ENCODE measurements around the gene SNPH. TPM values are rescaled to one million over a fixed set of nuclear protein-coding genes. Genes with fewer than 3 reads are reported as not detected.
"Not testable (repeated sequence)": the region's sequence is repeated elsewhere in the genome, so short reads cannot be mapped to it uniquely, and the experiment has no call there.

SNPH gene, protein sequence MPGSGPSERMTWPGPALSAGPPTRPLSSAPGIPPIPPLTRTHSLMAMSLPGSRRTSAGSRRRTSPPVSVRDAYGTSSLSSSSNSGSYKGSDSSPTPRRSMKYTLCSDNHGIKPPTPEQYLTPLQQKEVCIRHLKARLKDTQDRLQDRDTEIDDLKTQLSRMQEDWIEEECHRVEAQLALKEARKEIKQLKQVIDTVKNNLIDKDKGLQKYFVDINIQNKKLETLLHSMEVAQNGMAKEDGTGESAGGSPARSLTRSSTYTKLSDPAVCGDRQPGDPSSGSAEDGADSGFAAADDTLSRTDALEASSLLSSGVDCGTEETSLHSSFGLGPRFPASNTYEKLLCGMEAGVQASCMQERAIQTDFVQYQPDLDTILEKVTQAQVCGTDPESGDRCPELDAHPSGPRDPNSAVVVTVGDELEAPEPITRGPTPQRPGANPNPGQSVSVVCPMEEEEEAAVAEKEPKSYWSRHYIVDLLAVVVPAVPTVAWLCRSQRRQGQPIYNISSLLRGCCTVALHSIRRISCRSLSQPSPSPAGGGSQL
- 1.7 and 2.4 TPM in 2 replicates for total RNA-seq (2014; rRNA removed; shearing (Covaris generic))

DNA sequence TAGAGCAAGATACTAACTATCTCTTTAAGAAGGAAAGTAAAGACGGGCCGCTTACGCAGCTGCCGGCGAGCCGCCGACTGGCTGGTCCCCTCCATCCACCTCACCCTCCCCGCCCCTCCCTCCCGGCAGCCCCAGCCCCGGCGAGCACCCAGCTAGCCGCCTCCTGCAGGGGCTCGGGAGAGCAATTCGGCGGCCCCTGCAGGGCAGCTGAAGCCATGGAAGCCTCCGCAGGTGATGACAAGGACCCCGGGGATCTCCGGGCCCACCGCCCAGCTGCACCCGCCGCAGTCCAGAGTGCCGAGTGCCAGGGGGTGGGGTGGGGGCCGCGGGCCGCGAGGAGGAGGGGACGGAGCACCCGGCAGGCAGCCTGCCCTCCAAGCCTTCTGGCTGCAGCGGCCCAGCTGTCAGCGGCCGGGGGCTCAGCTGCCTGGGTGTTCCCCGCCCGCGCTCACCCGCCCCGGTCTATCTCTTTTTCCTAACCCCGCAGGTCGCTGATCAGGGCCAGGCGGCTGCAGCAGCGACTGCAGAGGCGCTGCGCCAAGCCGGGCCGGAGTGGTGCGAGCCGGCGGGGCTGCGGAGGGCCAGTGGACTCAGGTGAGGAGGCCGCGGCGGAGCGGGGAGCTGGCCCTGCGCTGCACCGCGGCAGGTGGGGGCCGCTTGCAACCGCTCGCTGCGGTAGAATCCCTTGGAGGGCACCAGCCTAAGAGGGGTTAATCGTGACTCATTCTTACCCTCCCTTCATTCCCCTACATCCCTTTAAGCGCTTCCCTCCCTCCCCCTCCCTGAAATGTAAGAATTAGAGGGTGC, at the start of gene SNPH:
SNPH (plus strand) TSS at position 128 of the 807 bp plus-strand sequence. CDS start 29,946 bp downstream, outside the sequence.
- in situ Hi-C loops (cut with HindIII; ENCODE audit: low sequenced_read_pairs): no loop called here
- DNase-seq (ENCODE audit: low spot score): peak; percentile 74

DNA sequence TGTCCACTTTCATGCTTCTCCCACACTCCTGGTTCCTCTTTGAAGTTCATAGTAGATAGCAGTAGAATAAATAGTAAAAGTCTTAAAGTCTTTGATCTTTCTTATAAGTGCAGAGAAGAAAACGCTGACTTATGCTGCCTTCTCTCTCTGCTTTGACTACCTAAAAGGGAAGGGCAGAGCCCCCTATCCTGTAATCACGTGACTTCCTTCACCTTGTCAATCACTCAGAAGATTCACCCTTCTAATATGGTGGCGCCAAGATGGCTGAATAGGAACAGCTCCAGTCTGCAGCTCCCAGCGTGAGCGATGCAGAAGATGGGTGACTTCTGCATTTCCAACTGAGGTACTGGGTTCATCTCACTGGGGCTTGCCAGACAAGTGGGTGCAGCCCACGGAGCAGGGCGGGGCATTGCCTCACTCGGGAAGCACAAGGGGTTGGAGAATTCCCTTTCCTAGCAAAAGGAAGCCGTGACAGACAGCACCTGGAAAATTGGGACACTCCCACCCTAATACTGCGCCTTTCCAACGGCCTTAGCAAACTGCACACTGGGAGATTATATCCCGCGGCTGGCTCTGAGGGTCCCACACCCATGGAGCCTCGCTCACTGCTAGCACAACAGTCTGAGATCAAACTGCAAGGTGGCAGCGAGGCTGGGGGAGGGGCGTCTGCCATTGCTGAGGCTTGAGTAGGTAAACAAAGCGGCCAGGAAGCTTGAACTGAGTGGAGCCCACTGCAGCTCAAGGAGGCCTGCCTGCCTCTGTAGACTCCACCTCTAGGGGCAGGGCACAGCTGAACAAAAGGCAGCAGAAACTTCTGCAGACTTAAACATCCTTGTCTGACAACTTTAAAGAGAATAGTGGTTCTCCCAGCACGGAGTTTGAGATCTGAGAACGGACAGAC, 49.3 kb upstream of the SNPH start:
- in situ Hi-C loops (cut with HindIII; ENCODE audit: low sequenced_read_pairs); DNase-seq (ENCODE audit: low spot score): not testable (repeated sequence)

DNA sequence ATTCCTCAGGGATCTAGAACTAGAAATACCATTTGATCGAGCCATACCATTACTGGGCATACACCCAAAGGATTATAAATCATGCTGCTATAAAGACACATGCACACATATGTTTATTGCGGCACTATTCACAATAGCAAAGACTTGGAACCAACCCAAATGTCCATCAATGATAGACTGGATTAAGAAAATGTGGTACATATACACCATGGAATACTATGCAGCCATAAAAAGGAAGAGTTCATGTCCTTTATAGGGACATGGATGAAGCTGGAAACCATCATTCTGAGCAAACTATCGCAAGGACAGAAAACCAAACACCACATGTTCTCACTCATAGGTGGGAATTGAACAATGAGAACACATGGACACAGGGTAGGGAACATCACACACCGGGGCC, 43.3 kb upstream of the SNPH start:
- in situ Hi-C loops (cut with HindIII; ENCODE audit: low sequenced_read_pairs): not testable (repeated sequence)

DNA sequence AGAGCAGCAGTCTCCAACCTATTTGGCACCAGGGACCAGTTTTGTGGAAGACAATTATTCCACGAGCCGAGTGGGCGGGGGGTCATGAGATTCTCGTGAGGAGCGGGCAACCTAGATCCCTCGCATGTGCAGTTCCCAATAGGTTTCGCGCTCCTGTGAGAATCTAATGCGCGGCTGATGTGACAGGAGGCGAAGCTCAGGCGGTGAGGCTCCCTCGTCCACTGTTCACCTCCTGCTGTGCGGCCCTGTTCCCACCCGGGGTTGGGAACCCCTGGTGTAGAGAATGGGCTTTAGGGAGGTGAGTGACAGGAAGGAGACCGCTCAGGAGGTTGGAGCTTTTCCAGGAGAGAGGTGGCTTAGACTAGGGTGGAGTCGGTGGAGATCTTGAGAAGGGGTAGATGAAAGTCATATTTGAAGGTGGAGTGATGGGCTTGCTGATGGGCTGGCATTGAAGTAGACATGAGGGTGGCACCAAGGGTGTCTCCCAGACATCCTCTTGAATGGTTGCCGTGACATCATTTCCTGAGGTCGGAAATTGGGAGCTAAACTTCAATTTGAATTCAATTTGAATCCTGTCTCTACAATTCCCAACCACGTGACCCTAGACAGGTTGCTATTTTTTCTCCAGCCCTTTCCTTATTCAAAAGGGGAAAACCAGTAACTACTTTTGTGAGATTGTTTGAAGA, 41.7 kb upstream of the SNPH start:
- in situ Hi-C loops (cut with HindIII; ENCODE audit: low sequenced_read_pairs): no loop called here
- no peak for DNase-seq (ENCODE audit: low spot score)

More for the DNA sequence above, 43.3 kb upstream of the SNPH start:
- not testable (repeated sequence) for DNase-seq (ENCODE audit: low spot score)

DNA sequence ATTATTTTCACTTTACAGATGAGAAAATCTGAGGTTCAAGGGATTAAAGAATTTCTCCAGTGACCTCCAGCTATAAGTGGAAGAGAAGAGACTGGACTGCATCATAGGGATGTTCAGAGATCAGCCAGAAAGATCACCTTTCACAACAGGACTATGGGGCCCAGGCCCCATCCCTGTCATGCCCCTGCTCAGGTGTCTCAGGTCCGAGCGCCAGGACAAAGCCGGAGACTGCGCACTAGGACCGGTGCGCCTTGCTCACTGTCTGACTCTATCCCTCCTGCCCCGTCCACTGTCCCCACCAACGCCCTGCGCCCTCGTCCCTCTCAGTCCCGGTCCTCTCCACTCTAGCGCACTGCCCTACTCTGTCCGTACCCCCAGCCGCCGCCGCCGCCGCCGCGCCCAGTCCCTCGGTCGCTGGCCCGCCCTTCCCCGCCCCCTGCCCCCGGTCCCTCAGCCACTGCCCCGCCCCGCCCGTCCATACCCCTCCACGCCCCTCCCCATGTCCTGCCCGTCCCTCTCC, 40.8 kb upstream of the SNPH start:
- in situ Hi-C loops (cut with HindIII; ENCODE audit: low sequenced_read_pairs): no loop called here
- DNase-seq (ENCODE audit: low spot score): no peak

DNA sequence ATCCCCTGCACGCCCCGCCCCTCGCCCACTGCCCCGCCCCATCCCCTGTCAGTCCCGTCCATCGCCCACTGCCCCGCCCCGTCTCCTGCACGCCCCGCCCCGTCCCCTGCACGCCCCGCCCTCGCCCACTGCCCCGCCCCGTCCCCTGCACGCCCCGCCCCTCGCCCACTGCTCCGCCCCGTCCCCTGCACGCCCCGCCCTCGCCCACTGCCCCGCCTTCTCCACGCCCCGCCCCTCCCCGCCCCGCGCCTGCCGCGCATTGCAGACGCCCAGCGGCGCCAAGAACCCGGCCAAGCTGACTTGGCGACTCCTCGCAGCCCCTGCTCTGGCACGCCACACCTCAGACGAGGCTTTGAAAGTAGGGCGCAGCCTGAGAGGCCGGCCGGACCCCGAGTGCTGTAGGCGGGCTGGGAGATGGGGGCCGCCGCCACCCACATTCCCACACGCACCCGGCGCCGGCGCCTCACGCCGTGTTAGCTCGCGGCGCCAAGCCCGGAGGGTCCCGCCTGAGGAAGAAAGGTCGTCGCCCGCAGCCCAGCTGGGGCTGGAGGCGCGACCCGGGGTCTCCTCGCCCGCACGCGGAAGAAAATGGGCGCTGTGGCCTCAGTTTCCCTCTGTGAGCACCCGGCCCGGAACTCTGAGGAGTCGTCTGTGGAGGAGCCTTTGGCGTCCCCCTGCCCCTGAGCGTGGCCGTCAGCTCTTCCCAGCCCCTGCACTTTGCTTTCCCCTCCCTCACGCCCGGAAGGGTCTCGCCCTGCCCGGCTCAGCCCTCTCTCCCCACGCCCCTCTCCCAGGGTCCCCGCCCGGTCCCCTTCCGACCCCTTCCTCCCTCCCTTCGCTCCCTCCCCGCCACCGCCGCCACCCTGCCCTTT, 40.1 kb upstream of the SNPH start, which contains the start of gene RAD21L1:
RAD21L1 (plus strand) TSS at position 262 of the 872 bp plus-strand sequence. CDS start 2,410 bp downstream, outside the sequence.
- peak; percentile 44 for DNase-seq (ENCODE audit: low spot score)

DNA sequence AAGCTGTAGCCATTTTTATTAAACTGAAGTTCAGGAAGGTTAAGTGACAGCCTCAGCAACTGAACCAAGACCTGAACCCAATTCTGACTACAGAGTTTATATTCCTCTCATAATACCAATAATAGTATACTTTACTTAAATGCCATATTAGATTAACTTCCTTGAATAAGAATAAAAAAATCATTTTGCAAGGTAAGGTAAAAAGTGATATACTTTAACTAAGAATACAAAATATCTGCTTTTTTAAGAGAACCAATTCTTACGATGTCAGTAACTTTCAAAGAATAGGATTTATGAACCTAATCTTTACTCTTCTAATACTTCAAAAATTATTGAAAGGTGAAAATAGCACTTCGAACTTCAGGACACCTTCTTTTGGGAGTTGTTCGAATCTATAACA, 36.6 kb upstream of the SNPH start:
- in situ Hi-C loops (cut with HindIII; ENCODE audit: low sequenced_read_pairs): no loop called here

More for the DNA sequence above, 40.1 kb upstream of the SNPH start, which contains the start of gene RAD21L1:
- in situ Hi-C loops (cut with HindIII; ENCODE audit: low sequenced_read_pairs): no loop called here

DNA sequence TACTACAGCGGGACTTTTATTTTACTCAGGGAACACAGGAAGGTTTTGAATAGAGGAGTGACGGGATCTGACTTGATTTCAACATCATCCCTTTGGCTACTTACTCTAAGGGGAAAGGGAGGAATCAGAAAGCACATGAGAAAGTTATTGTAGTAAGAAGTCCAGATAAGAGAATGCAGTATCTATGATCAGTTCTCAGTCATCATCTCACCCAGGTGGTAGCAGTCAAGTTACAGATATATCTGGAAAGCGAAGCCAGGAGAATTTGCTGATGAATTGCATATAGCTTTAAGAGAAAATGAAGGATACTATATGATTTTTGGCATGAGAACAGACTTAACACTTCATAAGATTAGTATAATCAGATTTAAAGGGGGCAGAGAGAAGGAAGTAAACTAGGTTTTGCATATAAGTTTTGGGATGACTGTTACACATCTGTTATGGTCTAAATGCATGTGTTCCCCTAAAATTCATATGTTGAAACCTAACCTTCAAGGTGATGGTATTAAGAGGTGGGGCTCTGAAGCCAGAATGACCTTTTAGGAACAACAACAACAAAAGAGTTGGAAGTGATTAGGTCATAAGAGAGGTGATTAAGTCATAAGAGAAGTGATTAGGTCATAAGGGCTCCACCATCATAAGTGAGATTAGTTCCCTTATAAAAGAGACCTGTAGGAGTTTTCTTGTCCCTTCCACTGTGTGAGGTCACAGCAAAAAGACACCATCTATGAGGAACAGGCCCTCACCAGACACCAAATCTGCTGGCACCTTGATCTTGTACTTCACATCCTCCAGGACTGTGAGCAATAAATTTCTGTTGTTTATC, 33.6 kb upstream of the SNPH start:
- no peak for DNase-seq (ENCODE audit: low spot score)
- in situ Hi-C loops (cut with HindIII; ENCODE audit: low sequenced_read_pairs): no loop called here

More for the DNA sequence above, 36.6 kb upstream of the SNPH start:
- no peak for DNase-seq (ENCODE audit: low spot score)

DNA sequence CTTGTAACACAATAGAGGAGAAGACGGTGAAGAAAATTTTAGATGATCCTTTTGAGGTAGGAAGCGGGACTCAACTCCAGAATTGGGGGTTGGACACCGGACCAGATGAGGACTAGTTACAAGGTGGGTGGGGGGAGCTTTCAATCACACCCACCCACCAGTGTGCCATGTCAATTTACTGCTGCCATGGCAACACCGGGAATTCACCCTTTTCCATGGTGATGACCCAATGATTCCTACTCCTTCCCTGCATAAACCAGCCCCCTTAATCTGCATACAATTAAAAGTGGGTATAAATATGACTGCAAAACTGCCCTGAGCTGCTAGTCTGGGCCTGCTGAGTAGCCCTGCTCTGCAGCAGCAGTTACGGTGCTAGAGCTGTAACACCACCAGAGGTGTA, 25.5 kb upstream of the SNPH start:
- no peak for DNase-seq (ENCODE audit: low spot score)

DNA sequence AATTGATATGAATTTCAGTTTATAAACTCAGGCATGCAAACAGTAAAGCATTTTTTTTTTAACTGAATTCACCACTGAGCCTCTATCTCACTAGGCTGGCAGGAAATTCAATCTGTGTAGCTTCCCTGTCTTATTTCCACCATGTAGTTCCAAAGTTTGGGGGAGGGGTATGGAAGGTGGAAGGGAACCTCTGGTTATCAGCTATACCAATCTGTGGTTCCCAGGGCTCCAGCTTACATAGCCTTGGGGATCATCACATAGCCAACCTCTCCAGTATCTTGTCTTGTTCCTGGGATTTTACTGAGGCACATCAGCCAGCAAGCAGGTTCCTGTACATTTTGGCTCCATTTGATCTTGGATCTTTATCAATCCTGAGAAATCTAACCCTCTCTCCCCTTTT, 24.6 kb upstream of the SNPH start:
- in situ Hi-C loops (cut with HindIII; ENCODE audit: low sequenced_read_pairs): no loop called here

More for the DNA sequence above, 25.5 kb upstream of the SNPH start:
- in situ Hi-C loops (cut with HindIII; ENCODE audit: low sequenced_read_pairs): no loop called here

DNA sequence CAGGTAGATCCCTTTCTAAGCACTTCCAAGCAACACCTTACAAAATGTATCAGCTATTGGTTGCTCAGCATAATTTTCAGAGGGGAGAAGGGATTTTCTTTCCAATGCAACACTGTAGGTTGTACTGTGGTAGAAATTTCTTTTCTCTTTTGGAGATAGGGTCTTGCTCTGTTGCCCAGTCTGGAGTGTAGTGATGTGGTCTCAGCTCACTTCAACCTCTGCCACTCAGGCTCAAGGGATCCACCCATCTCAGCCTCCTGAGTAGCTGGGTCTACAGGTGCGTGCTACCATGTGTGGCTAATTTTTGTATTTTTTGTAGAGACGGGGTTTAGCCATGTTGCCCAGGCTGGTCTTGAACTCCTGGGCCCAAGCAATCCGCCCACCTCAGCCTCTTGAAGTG, 24.0 kb upstream of the SNPH start:
- no peak for DNase-seq (ENCODE audit: low spot score)
- in situ Hi-C loops (cut with HindIII; ENCODE audit: low sequenced_read_pairs): no loop called here

More for the DNA sequence above, 24.6 kb upstream of the SNPH start:
- DNase-seq (ENCODE audit: low spot score): no peak

DNA sequence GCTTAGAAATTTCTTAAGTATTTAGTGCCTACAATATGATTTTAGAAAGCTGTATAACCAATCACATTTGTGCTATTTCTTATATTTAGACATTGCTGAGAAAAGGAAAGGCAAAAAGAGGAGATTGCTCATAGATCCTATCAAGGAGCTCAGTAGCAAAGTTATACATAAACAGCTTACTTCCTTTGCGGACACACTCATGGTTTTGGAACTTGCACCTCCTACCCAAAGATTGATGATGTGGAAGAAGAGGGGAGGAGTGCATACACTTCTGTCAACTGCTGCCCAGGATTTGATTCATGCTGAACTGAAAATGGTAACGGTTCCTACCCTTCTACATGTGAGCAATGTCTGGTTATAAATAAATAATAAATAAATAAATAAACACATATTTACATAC, 23.6 kb upstream of the SNPH start:
- in situ Hi-C loops (cut with HindIII; ENCODE audit: low sequenced_read_pairs): no loop called here
- DNase-seq (ENCODE audit: low spot score): no peak

DNA sequence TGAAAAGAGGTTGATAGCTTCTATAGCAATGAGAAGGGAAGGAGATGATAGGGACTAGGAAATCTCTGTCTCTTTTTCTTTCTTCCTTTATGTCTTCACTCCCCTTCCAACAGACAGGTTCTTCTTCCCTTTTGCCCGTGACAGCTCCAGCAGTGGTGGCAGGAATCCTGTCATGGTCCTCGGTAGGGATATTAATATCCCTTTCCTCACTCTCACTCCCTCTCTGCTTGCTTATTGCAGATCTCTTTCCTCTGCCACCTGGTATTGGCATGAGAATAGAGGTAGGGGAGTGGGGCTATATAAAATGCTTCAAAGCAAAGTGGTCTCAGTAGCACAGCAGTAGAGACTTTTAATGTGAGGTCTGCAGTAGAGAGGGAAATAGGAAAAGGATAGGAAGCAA, 20.5 kb upstream of the SNPH start:
- in situ Hi-C loops (cut with HindIII; ENCODE audit: low sequenced_read_pairs): no loop called here
- no peak for DNase-seq (ENCODE audit: low spot score)

DNA sequence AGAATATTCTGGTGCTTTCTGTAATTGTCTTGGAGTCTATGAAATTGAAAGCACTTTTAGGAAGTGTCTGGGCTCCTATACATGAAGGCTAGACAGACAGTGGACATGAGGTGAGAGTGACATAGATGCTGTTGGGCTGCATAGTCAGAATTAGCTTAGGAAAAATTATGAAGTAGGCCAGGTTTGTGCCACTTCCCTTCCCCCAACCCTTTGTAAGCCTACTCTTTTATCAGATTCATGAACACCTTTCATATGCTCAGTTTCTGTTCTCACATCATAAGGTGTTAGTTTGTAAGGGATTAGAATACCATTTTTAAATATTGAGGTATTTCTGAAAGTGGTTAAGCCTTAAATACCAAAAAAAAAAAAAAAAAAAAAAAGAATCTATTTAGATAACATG, 18.4 kb upstream of the SNPH start:
- in situ Hi-C loops (cut with HindIII; ENCODE audit: low sequenced_read_pairs): no loop called here
- DNase-seq (ENCODE audit: low spot score): no peak

DNA sequence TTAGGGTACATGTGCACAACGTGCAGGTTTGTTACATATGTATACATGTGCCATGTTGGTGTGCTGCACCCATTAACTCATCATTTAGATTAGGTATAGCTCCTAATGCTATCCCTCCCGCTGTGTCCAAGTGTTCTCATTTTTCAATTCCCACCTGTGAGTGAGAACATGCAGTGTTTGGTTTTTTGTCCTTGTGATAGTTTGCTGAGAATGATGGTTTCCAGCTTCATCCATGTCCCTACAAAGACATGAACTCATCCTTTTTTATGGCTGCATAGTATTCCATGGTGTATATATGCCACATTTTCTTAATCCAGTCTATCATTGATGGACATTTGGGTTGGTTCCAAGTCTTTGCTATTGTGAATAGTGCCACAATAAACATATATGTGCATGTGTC, 15.8 kb upstream of the SNPH start:
- in situ Hi-C loops (cut with HindIII; ENCODE audit: low sequenced_read_pairs); DNase-seq (ENCODE audit: low spot score): not testable (repeated sequence)

DNA sequence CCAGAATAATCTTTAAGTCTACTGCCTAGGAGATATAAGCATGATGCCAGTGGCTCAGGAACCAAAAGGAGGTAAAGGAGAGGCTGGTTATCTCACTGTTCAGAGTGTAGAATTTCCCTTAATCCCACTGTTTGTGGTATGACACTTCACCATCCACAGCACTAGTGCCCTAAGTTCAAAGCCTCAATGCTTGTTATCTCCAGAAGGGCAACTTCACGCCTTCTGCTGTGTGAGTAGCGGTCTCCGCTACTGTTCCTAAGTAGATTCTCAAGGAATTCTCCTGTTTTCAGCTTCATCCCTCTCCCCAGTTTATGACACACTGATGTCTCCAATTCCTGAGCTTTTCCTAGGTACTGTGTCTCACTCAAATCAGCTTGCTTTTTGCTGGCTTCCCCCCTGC, 13.7 kb upstream of the SNPH start:
- no peak for DNase-seq (ENCODE audit: low spot score)
- in situ Hi-C loops (cut with HindIII; ENCODE audit: low sequenced_read_pairs): no loop called here
